SU-DHL-6 (cell line): ENCODE results near the gene SCIMP.
"Not testable (repeated sequence)": the region's sequence is repeated elsewhere in the genome, so short reads cannot be mapped to it uniquely, and the experiment has no call there.

ENCODE experiments used
- H2AFZ ChIP-seq: fragments of 200-600 bp; sonication (generic); 2 replicates; pipeline ENCODE4 v1.6.1; 2014; ENCODE audit warnings: low read depth, mild to moderate bottlenecking, moderate library complexity, mixed read lengths, antibody characterized with exemption, low read length; ENCODE audit not compliant: severe bottlenecking
- H3F3A ChIP-seq: fragments of 200-600 bp; shearing (Covaris generic); 2 replicates; pipeline ENCODE4 v1.6.0; 2016; ENCODE audit warnings: antibody characterized with exemption, mild to moderate bottlenecking; ENCODE audit not compliant: insufficient read depth
- H3K27ac ChIP-seq: fragments of 200-600 bp; sonication (generic); 2 replicates; pipeline ENCODE4 v1.5.1; 2016; ENCODE audit warnings: low read depth, mild to moderate bottlenecking, low read length, moderate library complexity, mixed read lengths
- H3K27me3 ChIP-seq: fragments of 200-600 bp; sonication (generic), shearing (Covaris generic); 2 replicates; pipeline ENCODE4 v1.6.0; 2014; ENCODE audit warnings: mild to moderate bottlenecking, low read length
- H3K36me3 ChIP-seq: fragments of 200-600 bp; sonication (generic); 2 replicates; pipeline ENCODE4 v1.6.1; 2014; ENCODE audit warnings: mild to moderate bottlenecking, low read length, mixed read lengths
- H3K4me2 ChIP-seq: fragments of 300-600, 200-600 bp; shearing (Covaris generic), sonication (generic); 2 replicates; pipeline ENCODE4 v1.6.0; 2014; ENCODE audit warnings: low read length, low read depth, mild to moderate bottlenecking; ENCODE audit not compliant: poor library complexity, severe bottlenecking
- H3K4me3 ChIP-seq: fragments of 200-600 bp; sonication (generic); 2 replicates; pipeline ENCODE4 v1.5.1; 2014; ENCODE audit warnings: antibody characterized with exemption, low read length, mild to moderate bottlenecking, mixed read lengths; ENCODE audit not compliant: insufficient read depth, poor library complexity, severe bottlenecking
- H3K79me2 ChIP-seq: fragments of 200-600 bp; sonication (generic); 2 replicates; pipeline ENCODE4 v1.6.1; 2014; ENCODE audit warnings: mild to moderate bottlenecking, low read length, moderate library complexity; ENCODE audit not compliant: insufficient read depth
- H3K9ac ChIP-seq: fragments of 200-600 bp; sonication (generic); 2 replicates; pipeline ENCODE4 v1.7.0; 2014; ENCODE audit warnings: mild to moderate bottlenecking, low read length
- H3K9me2 ChIP-seq: fragments of 200-600 bp; sonication (generic); replicated peaks from 2 replicates; pipeline ENCODE4 v1.6.1; 2014; ENCODE audit warnings: low read length; ENCODE audit not compliant: insufficient read depth
- H3K9me3 ChIP-seq: fragments of 200-600 bp; sonication (generic); 2 replicates; pipeline ENCODE4 v1.6.1; 2014; ENCODE audit warnings: low read length, mixed read lengths; ENCODE audit not compliant: insufficient read depth
- H4K20me1 ChIP-seq: fragments of 200-600 bp; sonication (generic); 2 replicates; pipeline ENCODE4 v1.6.1; 2014; ENCODE audit warnings: low read depth, mild to moderate bottlenecking, antibody characterized with exemption, low read length, moderate library complexity, mixed read lengths
- EZH2phosphoT487 ChIP-seq: fragments of 200-600 bp; sonication (generic), shearing (Covaris generic); conservative IDR thresholded peaks from 2 replicates; pipeline ENCODE4 v1.6.1; 2018; ENCODE audit warnings: mild to moderate bottlenecking, antibody characterized with exemption, low read length, moderate library complexity, mixed read lengths
- TF ChIP-seq, protein P1 (sequence below): fragments of 200-600 bp; sonication (generic); IDR thresholded peaks from one replicate; pipeline ENCODE4 v1.5.1; 2017; ENCODE audit warnings: antibody characterized with exemption, mild to moderate bottlenecking, low read length, moderate library complexity; ENCODE audit not compliant: insufficient read depth, poor library complexity, severe bottlenecking

The SCIMP gene

DNA sequence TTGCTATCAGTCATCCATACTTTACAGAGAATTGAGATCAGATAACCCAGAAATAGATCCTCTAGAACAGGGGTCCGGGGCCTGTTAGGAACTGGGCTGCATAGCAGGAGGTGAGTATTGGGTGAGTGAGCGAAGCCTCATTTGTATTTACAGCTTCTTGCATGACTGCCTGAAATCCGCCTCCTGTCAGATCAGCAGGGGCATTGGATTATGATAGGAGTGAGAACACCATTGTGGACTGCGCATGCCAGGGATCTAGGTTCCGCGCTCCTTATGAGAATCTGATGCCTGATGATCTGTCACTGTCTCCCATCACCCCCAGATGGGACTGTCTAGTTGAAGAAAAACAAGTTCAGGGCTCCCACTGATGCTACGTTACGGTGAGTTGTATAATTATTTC is 13.0 kb upstream of the SCIMP start:
- no peaks in the 10 kb centered on the region for H3K9me3 ChIP-seq
- no peaks in the 10 kb centered on the region for H4K20me1 ChIP-seq
- H3K9me2 ChIP-seq: no peaks in the 10 kb centered on the region
- TF ChIP-seq EZH2phosphoT487: no peak
- TF ChIP-seq, protein P1, sequence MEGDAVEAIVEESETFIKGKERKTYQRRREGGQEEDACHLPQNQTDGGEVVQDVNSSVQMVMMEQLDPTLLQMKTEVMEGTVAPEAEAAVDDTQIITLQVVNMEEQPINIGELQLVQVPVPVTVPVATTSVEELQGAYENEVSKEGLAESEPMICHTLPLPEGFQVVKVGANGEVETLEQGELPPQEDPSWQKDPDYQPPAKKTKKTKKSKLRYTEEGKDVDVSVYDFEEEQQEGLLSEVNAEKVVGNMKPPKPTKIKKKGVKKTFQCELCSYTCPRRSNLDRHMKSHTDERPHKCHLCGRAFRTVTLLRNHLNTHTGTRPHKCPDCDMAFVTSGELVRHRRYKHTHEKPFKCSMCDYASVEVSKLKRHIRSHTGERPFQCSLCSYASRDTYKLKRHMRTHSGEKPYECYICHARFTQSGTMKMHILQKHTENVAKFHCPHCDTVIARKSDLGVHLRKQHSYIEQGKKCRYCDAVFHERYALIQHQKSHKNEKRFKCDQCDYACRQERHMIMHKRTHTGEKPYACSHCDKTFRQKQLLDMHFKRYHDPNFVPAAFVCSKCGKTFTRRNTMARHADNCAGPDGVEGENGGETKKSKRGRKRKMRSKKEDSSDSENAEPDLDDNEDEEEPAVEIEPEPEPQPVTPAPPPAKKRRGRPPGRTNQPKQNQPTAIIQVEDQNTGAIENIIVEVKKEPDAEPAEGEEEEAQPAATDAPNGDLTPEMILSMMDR: no peak
- H3K36me3 ChIP-seq: no peaks in the 10 kb centered on the region
- no peaks in the 10 kb centered on the region for H3K79me2 ChIP-seq
- no peak overlapping the region for H2AFZ ChIP-seq
- no peak overlapping the region for H3K9ac ChIP-seq
- no peaks in the 10 kb centered on the region; the same call in 1 of the 2 replicates for H3F3A ChIP-seq
- no peak overlapping the region for H3K27ac ChIP-seq
- H3K4me3 ChIP-seq: no peak overlapping the region
- H3K27me3 ChIP-seq: no peaks in the 10 kb centered on the region
- no peak overlapping the region for H3K4me2 ChIP-seq

DNA sequence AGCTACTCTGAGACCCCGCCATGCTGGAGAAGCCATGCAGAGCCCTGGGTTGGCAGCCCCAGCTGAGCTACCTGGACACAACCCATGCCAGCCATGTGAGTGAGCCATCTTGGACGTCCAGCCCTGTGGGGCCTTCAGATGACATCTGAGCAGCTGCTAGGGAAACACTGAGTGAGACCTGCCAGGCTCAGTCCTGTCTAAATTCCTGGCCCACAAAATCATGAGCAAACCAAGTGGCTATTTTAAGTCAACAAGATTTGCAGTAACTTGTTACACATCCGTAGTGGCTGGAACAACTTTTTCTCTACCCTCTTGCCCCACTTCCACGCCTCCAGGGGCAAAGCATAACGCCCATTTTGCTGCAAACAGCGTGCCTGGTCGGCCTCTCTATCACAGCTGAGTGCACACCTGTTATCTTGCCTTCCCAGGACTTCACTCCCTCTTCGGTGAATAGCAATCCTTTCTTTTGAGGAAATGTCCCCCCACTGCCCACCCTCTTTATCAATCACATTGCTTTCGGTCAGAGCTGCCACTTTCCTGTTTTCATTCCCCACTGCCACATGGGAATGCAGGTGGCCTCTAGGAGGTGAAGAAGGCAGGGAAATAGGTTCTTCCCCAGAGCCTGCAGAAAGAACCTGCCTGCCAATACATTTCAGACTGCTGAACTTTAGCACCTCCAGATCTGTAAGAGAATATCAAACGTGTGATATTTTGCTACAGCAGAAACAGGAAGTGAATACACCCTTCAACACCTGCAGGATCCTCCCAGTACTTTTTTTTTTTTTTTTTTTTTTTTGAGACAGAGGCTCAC is 7.4 kb upstream of the SCIMP start:
- H2AFZ ChIP-seq: peak overlapping the region; percentile 78
- no peaks in the 10 kb centered on the region for H4K20me1 ChIP-seq
- H3K27me3 ChIP-seq: no peaks in the 10 kb centered on the region
- no peaks in the 10 kb centered on the region for H3K36me3 ChIP-seq
- H3K9me2 ChIP-seq: no peaks in the 10 kb centered on the region
- H3K4me3 ChIP-seq: no peak overlapping the region
- no peaks in the 10 kb centered on the region for H3K9me3 ChIP-seq
- H3K4me2 ChIP-seq: peak overlapping the region; percentile 58
- peak overlapping the region; percentile 82 for H3K27ac ChIP-seq
- H3K9ac ChIP-seq: peak overlapping the region; percentile 42; the same call in 1 of the 2 replicates
- peaks cover 8% of the 10 kb centered on the region for H3F3A ChIP-seq
- TF ChIP-seq EZH2phosphoT487: no peak
- TF ChIP-seq, protein P1: no peak
- no peaks in the 10 kb centered on the region for H3K79me2 ChIP-seq

DNA sequence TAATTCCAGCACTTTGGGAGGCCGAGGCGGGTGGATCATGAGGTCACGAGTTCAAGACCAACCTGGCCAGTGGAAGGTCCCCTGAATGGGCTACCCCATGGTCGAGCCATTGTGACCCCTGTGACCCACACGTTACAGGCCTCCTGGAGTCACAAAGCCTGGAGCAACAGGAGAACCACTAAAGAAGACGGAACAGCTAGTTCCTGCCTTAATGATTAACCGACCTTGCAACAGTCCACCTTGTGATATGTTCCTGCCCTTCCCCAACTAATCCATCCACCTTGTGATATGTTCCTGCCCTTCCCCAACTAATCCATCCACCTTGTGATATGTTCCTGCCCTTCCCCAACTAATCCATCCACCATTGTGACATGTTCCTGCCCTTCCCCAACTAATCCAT is 5.1 kb upstream of the SCIMP start:
- H3K9me3 ChIP-seq, H3K27ac ChIP-seq, H3K9ac ChIP-seq, H2AFZ ChIP-seq, H3K9me2 ChIP-seq, H3K79me2 ChIP-seq, H3K36me3 ChIP-seq, H3K27me3 ChIP-seq, H3K4me2 ChIP-seq, H3K4me3 ChIP-seq, H4K20me1 ChIP-seq: not testable (repeated sequence)
- H3F3A ChIP-seq: peaks cover 20% of the 10 kb centered on the region

DNA sequence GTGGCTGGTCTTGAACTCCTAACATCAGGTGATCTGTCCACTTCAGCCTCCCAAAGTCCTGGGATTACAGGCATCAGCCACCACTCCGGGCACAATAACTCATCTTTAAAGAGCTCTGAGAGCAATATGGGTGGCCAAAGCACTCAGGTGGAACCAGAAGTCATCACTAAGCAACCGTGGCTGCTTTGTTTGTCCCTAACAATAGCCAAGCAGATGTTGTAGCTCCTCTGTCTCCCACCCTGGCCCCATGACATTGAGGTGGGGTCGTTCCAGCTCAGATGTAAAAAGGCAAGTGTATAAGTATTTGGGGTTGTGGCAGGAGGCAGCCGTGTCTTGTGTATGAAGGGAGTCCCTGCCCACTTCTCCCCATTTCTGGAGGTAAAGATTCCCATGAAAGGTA is 3.7 kb upstream of the SCIMP start:
- Histone ChIP-seq H3K27me3 (no peaks in the 10 kb centered on the region), H3F3A (peaks cover 26% of the 10 kb centered on the region), H3K4me2 (no peak overlapping the region), H3K9me3 (no peaks in the 10 kb centered on the region), H3K36me3 (no peaks in the 10 kb centered on the region), H3K4me3 (no peak overlapping the region), H3K9me2 (no peaks in the 10 kb centered on the region), H3K79me2 (0 out of 2 replicates have a peak, but pooled peaks cover 4% of the 10 kb centered on the region), H4K20me1 (no peaks in the 10 kb centered on the region), H3K27ac (no peak overlapping the region), H2AFZ (no peak overlapping the region), H3K9ac (no peak overlapping the region)
- TF ChIP-seq EZH2phosphoT487: no peak
- TF ChIP-seq, protein P1: no peak
